ENCODE data around the gene ATP2C2. TPM values are rescaled to one million over a fixed set of nuclear protein-coding genes. Genes with fewer than 3 reads are reported as not detected.
A peak's percentile ranks its signal among the peaks of the same experiment; 100 is the strongest.

The ATP2C2 gene
- total RNA-seq, 1 experiment from 2014 or later = 26.0 TPM

- Histone ChIP-seq H3K79me2 (ENCODE audit: low read length) (peaks cover 30% of the 10 kb centered on the region), H3K4me2 (ENCODE audit: low read length) (no peak overlapping the region), H3F3A (ENCODE audit: low read length, unreplicated experiment) (peaks cover 4% of the 10 kb centered on the region), H3K36me3 (ENCODE audit: low read depth, low read length) (peaks cover 50% of the 10 kb centered on the region), H3K9me3 (ENCODE audit: low read length) (no peaks in the 10 kb centered on the region), H3K4me3 (ENCODE audit: low read length) (no peak overlapping the region), H2AFZ (ENCODE audit: low read length) (no peak overlapping the region), H3K27ac (ENCODE audit: low read length) (no peak overlapping the region), H3K27me3 (ENCODE audit: low read length) (no peaks in the 10 kb centered on the region), H3K4me1 (ENCODE audit: insufficient read depth, low read length) (peaks cover 36% of the 10 kb centered on the region), H4K20me1 (ENCODE audit: low read length) (no peaks in the 10 kb centered on the region), H3K9ac (ENCODE audit: low read length) (no peak overlapping the region), H3K9me2 (replicated peaks; ENCODE audit: low read length) (no peaks in the 10 kb centered on the region)
- POLR2A ChIA-PET (ENCODE audit: unreplicated experiment) = no interaction called here
- DNase-seq (no peak), ATAC-seq (no peak)
- CTCF ChIA-PET = no interaction called here
- intact Hi-C loops (cut with micrococcal nuclease) = no loop called here
- TF ChIP-seq CTCF (conservative IDR thresholded peaks at IDR 0.05; ENCODE audit: low read depth, low read length) (no peak), EZH2phosphoT487 (IDR thresholded peaks at IDR 0.05; ENCODE audit: borderline replicate concordance, low read length) (no peak), EZH2 (IDR thresholded peaks at IDR 0.05; ENCODE audit: low read length, unreplicated experiment) (no peak)
- BruUV-seq (replicated peaks) = no TSS peak
Measured at GRCh38 chr16:84496991-84497390, 128.7 kb downstream of the ATP2C2 start.

DNA sequence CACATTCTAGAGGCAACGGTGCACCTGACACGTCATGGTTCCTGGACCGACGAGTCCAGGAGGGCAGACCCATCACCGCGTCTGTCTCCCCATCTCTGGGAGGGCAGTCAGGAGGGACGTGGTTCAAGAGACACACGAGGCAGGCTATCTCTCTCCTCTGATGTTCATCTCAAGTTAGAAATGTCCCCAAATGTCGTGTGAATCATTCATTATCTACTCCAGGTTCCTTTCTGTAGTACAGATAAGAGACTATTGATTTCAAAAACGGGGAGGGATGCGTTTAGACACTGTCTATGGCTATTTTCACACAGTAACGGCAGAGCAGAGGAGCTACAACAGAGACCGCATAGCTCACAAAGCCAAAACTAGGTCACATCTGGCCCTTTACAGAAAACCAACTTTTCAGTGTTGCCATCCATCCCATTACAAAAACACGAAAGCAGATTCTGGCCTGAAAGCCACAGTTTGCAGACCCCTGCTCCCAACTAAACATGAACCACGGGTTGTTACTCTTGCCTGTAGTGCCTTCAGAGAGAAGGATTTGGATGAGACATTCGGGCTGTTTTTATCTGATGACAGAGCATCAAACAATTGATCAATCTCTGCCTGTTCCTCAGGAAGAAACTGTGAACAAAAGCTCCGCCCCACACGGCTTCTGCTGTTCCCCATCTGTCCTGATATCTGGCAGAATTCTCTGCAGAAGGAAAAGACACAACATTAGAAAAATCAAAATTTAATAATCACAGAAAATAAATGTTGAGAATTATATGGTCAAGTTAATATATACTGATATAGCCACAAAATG lies 129.3 kb downstream of the ATP2C2 start:
- TF ChIP-seq CTCF (conservative IDR thresholded peaks at IDR 0.05; ENCODE audit: low read depth, low read length) = no peak
- no peak for TF ChIP-seq EZH2phosphoT487 (IDR thresholded peaks at IDR 0.05; ENCODE audit: borderline replicate concordance, low read length)
- TF ChIP-seq EZH2 (IDR thresholded peaks at IDR 0.05; ENCODE audit: low read length, unreplicated experiment) = no peak
- no peaks in the 10 kb centered on the region for H4K20me1 ChIP-seq (ENCODE audit: low read length)
- no peak for ATAC-seq
- peaks cover 30% of the 10 kb centered on the region for H3K79me2 ChIP-seq (ENCODE audit: low read length)
- BruUV-seq (replicated peaks) = no TSS peak
- peaks cover 42% of the 10 kb centered on the region for H3K4me1 ChIP-seq (ENCODE audit: insufficient read depth, low read length)
- peaks cover 4% of the 10 kb centered on the region for H3F3A ChIP-seq (ENCODE audit: low read length, unreplicated experiment)
- H3K27ac ChIP-seq (ENCODE audit: low read length) = no peak overlapping the region
- ChIA-PET POLR2A (ENCODE audit: unreplicated experiment) (no interaction called here), CTCF (no interaction called here)
- no peak for DNase-seq
- no peaks in the 10 kb centered on the region for H3K27me3 ChIP-seq (ENCODE audit: low read length)
- H3K36me3 ChIP-seq (ENCODE audit: low read depth, low read length) = peaks cover 50% of the 10 kb centered on the region
- no peak overlapping the region for H3K9ac ChIP-seq (ENCODE audit: low read length)
- H3K4me3 ChIP-seq (ENCODE audit: low read length) = no peak overlapping the region
- no peaks in the 10 kb centered on the region for H3K9me3 ChIP-seq (ENCODE audit: low read length)
- intact Hi-C loops (cut with micrococcal nuclease) = no loop called here
- no peak overlapping the region for H2AFZ ChIP-seq (ENCODE audit: low read length)
- H3K4me2 ChIP-seq (ENCODE audit: low read length) = no peak overlapping the region
- no peaks in the 10 kb centered on the region for H3K9me2 ChIP-seq (replicated peaks; ENCODE audit: low read length)

DNA sequence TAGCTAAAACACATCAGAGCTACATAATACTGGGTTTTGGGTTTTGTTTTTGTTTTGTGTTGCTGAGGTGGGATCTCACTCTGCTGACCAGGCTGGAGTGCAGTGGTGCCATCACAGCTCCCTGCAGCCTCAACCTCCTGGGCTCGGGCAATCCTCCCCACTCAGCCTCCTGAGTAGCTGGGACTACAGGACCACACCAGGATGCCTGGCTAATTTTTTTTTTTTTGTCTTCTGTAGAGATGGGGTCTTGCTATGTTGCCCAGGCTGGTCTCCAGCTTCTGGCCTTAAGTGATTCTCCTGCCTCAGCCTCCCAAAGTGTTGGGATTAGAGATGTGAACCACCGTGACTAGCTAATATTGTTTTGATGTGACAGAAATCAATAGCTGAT lies 129.9 kb downstream of the ATP2C2 start:
- H3K9ac ChIP-seq (ENCODE audit: low read length) = no peak overlapping the region
- intact Hi-C loops (cut with micrococcal nuclease) = no loop called here
- ATAC-seq (no peak), DNase-seq (no peak)
- no peak overlapping the region for H3K4me3 ChIP-seq (ENCODE audit: low read length)
- POLR2A ChIA-PET (ENCODE audit: unreplicated experiment) = no interaction called here
- H3F3A ChIP-seq (ENCODE audit: low read length, unreplicated experiment) = peaks cover 10% of the 10 kb centered on the region
- H3K9me3 ChIP-seq (ENCODE audit: low read length) = no peaks in the 10 kb centered on the region
- no peak overlapping the region for H3K4me2 ChIP-seq (ENCODE audit: low read length)
- H3K9me2 ChIP-seq (replicated peaks; ENCODE audit: low read length) = no peaks in the 10 kb centered on the region
- H3K79me2 ChIP-seq (ENCODE audit: low read length) = peaks cover 36% of the 10 kb centered on the region
- H4K20me1 ChIP-seq (ENCODE audit: low read length) = no peaks in the 10 kb centered on the region
- peaks cover 47% of the 10 kb centered on the region for H3K36me3 ChIP-seq (ENCODE audit: low read depth, low read length)
- TF ChIP-seq CTCF (conservative IDR thresholded peaks at IDR 0.05; ENCODE audit: low read depth, low read length) = no peak
- CTCF ChIA-PET = no interaction called here
- peaks cover 48% of the 10 kb centered on the region for H3K4me1 ChIP-seq (ENCODE audit: insufficient read depth, low read length)
- no peaks in the 10 kb centered on the region for H3K27me3 ChIP-seq (ENCODE audit: low read length)
- peak overlapping the region; percentile 100; the same call in 1 of the 2 replicates for H3K27ac ChIP-seq (ENCODE audit: low read length)
- H2AFZ ChIP-seq (ENCODE audit: low read length) = no peak overlapping the region
- no TSS peak for BruUV-seq (replicated peaks)
